Ishikawa (cell line): Measurements from ENCODE around the gene FN3KRP.

Source experiments
- CREB1 ChIP-seq: IDR thresholded peaks from 2 replicates; pipeline ENCODE4 v1.6.1; 2012; ENCODE audit warnings: low read depth
- EGR1 ChIP-seq: IDR thresholded peaks from 2 replicates; pipeline ENCODE4 v1.6.1; 2012
- EP300 ChIP-seq: IDR thresholded peaks from 2 replicates; pipeline ENCODE4 v1.6.1; 2012; ENCODE audit warnings: borderline replicate concordance
- FOXM1 ChIP-seq: IDR thresholded peaks from 2 replicates; pipeline ENCODE4 v1.6.1; 2012; ENCODE audit warnings: low read depth, borderline replicate concordance
- MAX ChIP-seq: IDR thresholded peaks from 2 replicates; pipeline ENCODE4 v1.6.1; 2012
- NFIC ChIP-seq: IDR thresholded peaks from 2 replicates; pipeline ENCODE4 v1.6.1; 2012
- RAD21 ChIP-seq: IDR thresholded peaks from 2 replicates; pipeline ENCODE4 v1.6.1; 2012; ENCODE audit warnings: low read depth
- TAF1 ChIP-seq: IDR thresholded peaks from 2 replicates; pipeline ENCODE4 v1.6.1; 2012; ENCODE audit warnings: low read depth, mild to moderate bottlenecking
- USF1 ChIP-seq: IDR thresholded peaks from 2 replicates; pipeline ENCODE4 v1.6.1; 2012
- ZBTB7A ChIP-seq: IDR thresholded peaks from 2 replicates; pipeline ENCODE4 v1.6.1; 2012; ENCODE audit warnings: low read depth
- TF ChIP-seq, protein P1 (sequence below): IDR thresholded peaks from 2 replicates; pipeline ENCODE4 v1.6.1; 2012; ENCODE audit warnings: low read depth, mild to moderate bottlenecking

DNA sequence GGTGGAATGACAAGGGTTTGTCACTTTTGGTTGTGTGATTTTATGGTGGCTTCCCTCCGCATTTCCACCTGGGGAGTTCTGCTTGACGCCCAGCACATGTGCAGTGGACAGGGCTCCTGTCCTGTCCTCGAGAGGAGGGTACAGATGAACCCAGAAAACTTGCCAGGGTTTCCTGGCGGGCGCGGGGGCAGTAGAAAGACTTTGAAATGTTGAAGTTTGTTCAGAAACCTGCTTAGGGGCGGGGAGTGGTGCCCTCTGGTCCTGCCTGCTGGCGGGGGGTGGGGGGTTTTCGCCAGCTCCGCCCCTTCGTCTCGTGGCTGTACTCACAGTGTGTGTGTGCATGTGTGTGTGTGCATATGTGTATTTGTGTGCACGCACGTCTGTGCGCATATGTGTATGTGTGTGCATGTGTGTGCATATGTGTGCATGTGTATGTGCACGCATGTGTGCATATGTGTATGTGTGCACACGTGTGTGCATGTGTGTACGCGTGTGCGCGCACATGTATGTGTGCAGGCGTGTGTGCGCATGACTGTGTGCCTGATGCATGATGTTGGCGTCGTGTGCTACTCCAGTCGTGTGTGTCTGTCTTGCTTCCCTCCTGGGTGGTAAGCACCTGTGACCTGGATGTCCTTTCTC is 6.8 kb downstream of the FN3KRP start:
- TF ChIP-seq NFIC (no peak), EP300 (no peak), USF1 (no peak), MAX (no peak), RAD21 (no peak), CREB1 (no peak), ZBTB7A (no peak), FOXM1 (no peak), TAF1 (no peak), EGR1 (no peak)
- TF ChIP-seq, protein P1, sequence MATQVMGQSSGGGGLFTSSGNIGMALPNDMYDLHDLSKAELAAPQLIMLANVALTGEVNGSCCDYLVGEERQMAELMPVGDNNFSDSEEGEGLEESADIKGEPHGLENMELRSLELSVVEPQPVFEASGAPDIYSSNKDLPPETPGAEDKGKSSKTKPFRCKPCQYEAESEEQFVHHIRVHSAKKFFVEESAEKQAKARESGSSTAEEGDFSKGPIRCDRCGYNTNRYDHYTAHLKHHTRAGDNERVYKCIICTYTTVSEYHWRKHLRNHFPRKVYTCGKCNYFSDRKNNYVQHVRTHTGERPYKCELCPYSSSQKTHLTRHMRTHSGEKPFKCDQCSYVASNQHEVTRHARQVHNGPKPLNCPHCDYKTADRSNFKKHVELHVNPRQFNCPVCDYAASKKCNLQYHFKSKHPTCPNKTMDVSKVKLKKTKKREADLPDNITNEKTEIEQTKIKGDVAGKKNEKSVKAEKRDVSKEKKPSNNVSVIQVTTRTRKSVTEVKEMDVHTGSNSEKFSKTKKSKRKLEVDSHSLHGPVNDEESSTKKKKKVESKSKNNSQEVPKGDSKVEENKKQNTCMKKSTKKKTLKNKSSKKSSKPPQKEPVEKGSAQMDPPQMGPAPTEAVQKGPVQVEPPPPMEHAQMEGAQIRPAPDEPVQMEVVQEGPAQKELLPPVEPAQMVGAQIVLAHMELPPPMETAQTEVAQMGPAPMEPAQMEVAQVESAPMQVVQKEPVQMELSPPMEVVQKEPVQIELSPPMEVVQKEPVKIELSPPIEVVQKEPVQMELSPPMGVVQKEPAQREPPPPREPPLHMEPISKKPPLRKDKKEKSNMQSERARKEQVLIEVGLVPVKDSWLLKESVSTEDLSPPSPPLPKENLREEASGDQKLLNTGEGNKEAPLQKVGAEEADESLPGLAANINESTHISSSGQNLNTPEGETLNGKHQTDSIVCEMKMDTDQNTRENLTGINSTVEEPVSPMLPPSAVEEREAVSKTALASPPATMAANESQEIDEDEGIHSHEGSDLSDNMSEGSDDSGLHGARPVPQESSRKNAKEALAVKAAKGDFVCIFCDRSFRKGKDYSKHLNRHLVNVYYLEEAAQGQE, result no peak
